ENCODE data around the gene HUNK. TPM values are rescaled to one million over a fixed set of nuclear protein-coding genes. Genes with fewer than 3 reads are reported as not detected.

Gene HUNK
- total RNA-seq, 2 experiments from 2014 or later, result not detected

- CTCF ChIA-PET, result no interaction called here
Measured at GRCh38 chr21:32044205-32045180, 171.7 kb downstream of the HUNK start.

GRCh38 chr21:32046191-32046590 is 173.4 kb downstream of the HUNK start:
- peaks cover 5% of the 10 kb centered on the region for H3K27me3 Mint-ChIP-seq
- H3K4me1 Mint-ChIP-seq (ENCODE audit: low read depth), result no peaks in the 10 kb centered on the region
- H3K9me3 ChIP-seq (ENCODE audit: control insufficient read depth in 1 of 2, insufficient read depth in 1 of 2, low read length in 2 of 2), result peaks cover 0 to 25% of the 10 kb centered on the region in 2 experiments
- intact Hi-C loops (cut with DNase I, micrococcal nuclease), result no loop called here
- H3K27ac Mint-ChIP-seq, result no peak overlapping the region
- ChIA-PET POLR2A (no interaction called here), CTCF (no interaction called here)
- H3K9me3 Mint-ChIP-seq, result peaks cover 3% of the 10 kb centered on the region
- no peaks in the 10 kb centered on the region for H3K36me3 ChIP-seq (ENCODE audit: insufficient read depth, low read length)
- no peak for DNase-seq
- H3K36me3 Mint-ChIP-seq (ENCODE audit: low read depth), result no peaks in the 10 kb centered on the region
- no peak overlapping the region for H3K27ac ChIP-seq (ENCODE audit: low read depth in 1 of 2, low read length in 2 of 2)
- H3K4me3 ChIP-seq (ENCODE audit: low read length), result no peak overlapping the region
- H3K4me1 ChIP-seq (ENCODE audit: insufficient read depth, low read length), result no peaks in the 10 kb centered on the region
- no peaks in the 10 kb centered on the region for H3K27me3 ChIP-seq (ENCODE audit: control insufficient read depth in 1 of 2, insufficient read depth in 2 of 2, low read length in 2 of 2)
- TF ChIP-seq CTCF (IDR thresholded peaks at IDR 0.05), result no peak
- ATAC-seq (ENCODE audit: poor library complexity), result no peak
- H3K4me3 Mint-ChIP-seq, result no peak overlapping the region

More at GRCh38 chr21:32044205-32045180, 171.7 kb downstream of the HUNK start:
- Histone ChIP-seq H3K36me3 (ENCODE audit: insufficient read depth, low read length) (no peaks in the 10 kb centered on the region), H3K27me3 (ENCODE audit: control insufficient read depth in 1 of 2, insufficient read depth in 2 of 2, low read length in 2 of 2) (no peaks in the 10 kb centered on the region), H3K4me1 (ENCODE audit: insufficient read depth, low read length) (no peaks in the 10 kb centered on the region), H3K27ac (ENCODE audit: low read depth in 1 of 2, low read length in 2 of 2) (no peak overlapping the region), H3K9me3 (ENCODE audit: control insufficient read depth in 1 of 2, insufficient read depth in 1 of 2, low read length in 2 of 2) (peaks cover 0 to 16% of the 10 kb centered on the region in 2 experiments), H3K4me3 (ENCODE audit: low read length) (no peak overlapping the region)
- TF ChIP-seq CTCF (IDR thresholded peaks at IDR 0.05), result no peak
- Mint-ChIP-seq H3K9me3 (peaks cover 3% of the 10 kb centered on the region), H3K27ac (no peak overlapping the region), H3K27me3 (peaks cover 15% of the 10 kb centered on the region), H3K36me3 (ENCODE audit: low read depth) (no peaks in the 10 kb centered on the region), H3K4me1 (ENCODE audit: low read depth) (no peaks in the 10 kb centered on the region), H3K4me3 (no peak overlapping the region)
- intact Hi-C loops (cut with DNase I, micrococcal nuclease), result no loop called here
- no peak for DNase-seq
- POLR2A ChIA-PET, result no interaction called here
- ATAC-seq (ENCODE audit: poor library complexity), result no peak

- intact Hi-C loops (cut with DNase I, micrococcal nuclease), result no loop called here
- H3K27ac ChIP-seq (ENCODE audit: low read depth in 1 of 2, low read length in 2 of 2), result no peak overlapping the region
- Mint-ChIP-seq H3K36me3 (ENCODE audit: low read depth) (no peaks in the 10 kb centered on the region), H3K4me3 (no peak overlapping the region), H3K27ac (no peak overlapping the region), H3K27me3 (peaks cover 5% of the 10 kb centered on the region), H3K4me1 (ENCODE audit: low read depth) (no peaks in the 10 kb centered on the region), H3K9me3 (peaks cover 9% of the 10 kb centered on the region)
- peaks cover 3 to 21% of the 10 kb centered on the region in 2 experiments for H3K9me3 ChIP-seq (ENCODE audit: control insufficient read depth in 1 of 2, insufficient read depth in 1 of 2, low read length in 2 of 2)
- ChIA-PET CTCF (no interaction called here), POLR2A (no interaction called here)
- no peaks in the 10 kb centered on the region for H3K36me3 ChIP-seq (ENCODE audit: insufficient read depth, low read length)
- no peaks in the 10 kb centered on the region for H3K27me3 ChIP-seq (ENCODE audit: control insufficient read depth in 1 of 2, insufficient read depth in 2 of 2, low read length in 2 of 2)
- no peaks in the 10 kb centered on the region for H3K4me1 ChIP-seq (ENCODE audit: insufficient read depth, low read length)
- H3K4me3 ChIP-seq (ENCODE audit: low read length), result no peak overlapping the region
- DNase-seq (no peak), ATAC-seq (ENCODE audit: poor library complexity) (no peak)
- TF ChIP-seq CTCF (IDR thresholded peaks at IDR 0.05), result no peak
Measured at GRCh38 chr21:32048353-32048752, 175.5 kb downstream of the HUNK start.

Other genes starting within 250 kb of the HUNK start
- 100 to 1,000 TPM; 158 to 161 TPM for gene SOD1, start 213.3 kb upstream of the HUNK start, total RNA-seq
- 10 to 100 TPM; 56.1 to 57.8 TPM for gene SCAF4, start 140.9 kb upstream of the HUNK start, total RNA-seq

Data from CD4-positive, alpha-beta T cell (primary cell).